Measurements from ENCODE around the gene CHN1.

DNA sequence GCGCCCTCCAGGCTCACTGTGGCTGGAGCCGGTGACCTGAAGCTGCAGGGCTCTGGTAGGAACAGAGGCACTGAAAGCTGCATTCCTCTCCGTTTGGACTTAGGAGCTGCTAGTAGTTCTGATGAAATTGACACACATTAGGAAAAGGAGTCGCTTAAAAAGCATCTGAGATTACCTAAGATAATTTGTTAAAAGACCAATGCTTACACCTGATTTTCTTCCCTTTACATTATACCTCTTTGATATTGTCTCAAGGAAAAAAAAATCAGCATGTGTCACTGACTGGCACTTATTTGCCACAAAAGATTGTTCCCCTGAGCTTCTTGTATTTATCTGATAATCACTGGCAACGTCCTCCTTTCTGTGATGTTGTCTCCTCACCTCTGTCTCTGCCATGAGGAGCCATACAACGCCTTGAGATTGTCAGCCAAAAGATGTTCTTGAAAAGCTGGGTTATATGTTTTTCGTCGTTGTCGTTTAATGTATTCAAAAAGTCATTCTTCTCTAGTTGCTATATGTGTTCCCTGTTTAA lies 618 bp upstream of the CHN1 start:
- TF ChIP-seq CTCF (IDR thresholded peaks at IDR 0.05 in 4 of 5, conservative IDR thresholded peaks at IDR 0.05 in 1 of 5), result no peak
- TF ChIP-seq POLR2A (IDR thresholded peaks at IDR 0.05), result no peak

Measured in gastrocnemius medialis (tissue), 4 donors.